ENCODE results near the gene BBX. TPM values are rescaled to one million over a fixed set of nuclear protein-coding genes. Genes with fewer than 3 reads are reported as not detected.

The BBX gene
- total RNA-seq, 1 donor from 2014 or later = 54.3 TPM

GRCh38 chr3:107854733-107855132 lies 332.0 kb downstream of the BBX start:
- no peak for DNase-seq (ENCODE audit: low spot score)
- Mint-ChIP-seq H3K27ac (ENCODE audit: unreplicated experiment) (no peak overlapping the region), H3K4me1 (ENCODE audit: unreplicated experiment) (peaks cover 12% of the 10 kb centered on the region), H3K9me3 (ENCODE audit: unreplicated experiment) (peaks cover 10% of the 10 kb centered on the region), H3K27me3 (ENCODE audit: unreplicated experiment) (peaks cover 2% of the 10 kb centered on the region), H3K36me3 (ENCODE audit: low read depth, unreplicated experiment) (peaks cover 3% of the 10 kb centered on the region), H3K4me3 (ENCODE audit: unreplicated experiment) (no peak overlapping the region)
- TF ChIP-seq CTCF (IDR thresholded peaks at IDR 0.05; ENCODE audit: unreplicated experiment) = no peak

GRCh38 chr3:107855710-107856109 lies 332.9 kb downstream of the BBX start:
- H3K27me3 Mint-ChIP-seq (ENCODE audit: unreplicated experiment) = no peaks in the 10 kb centered on the region
- DNase-seq (ENCODE audit: low spot score) = no peak
- TF ChIP-seq CTCF (IDR thresholded peaks at IDR 0.05; ENCODE audit: unreplicated experiment) = no peak
- H3K4me3 Mint-ChIP-seq (ENCODE audit: unreplicated experiment) = no peak overlapping the region
- H3K9me3 Mint-ChIP-seq (ENCODE audit: unreplicated experiment) = peaks cover 10% of the 10 kb centered on the region
- H3K4me1 Mint-ChIP-seq (ENCODE audit: unreplicated experiment) = peaks cover 7% of the 10 kb centered on the region
- H3K27ac Mint-ChIP-seq (ENCODE audit: unreplicated experiment) = peak overlapping the region; percentile 64
- H3K36me3 Mint-ChIP-seq (ENCODE audit: low read depth, unreplicated experiment) = peaks cover 3% of the 10 kb centered on the region

- Mint-ChIP-seq H3K27ac (ENCODE audit: unreplicated experiment) (no peak overlapping the region), H3K4me3 (ENCODE audit: unreplicated experiment) (no peak overlapping the region), H3K27me3 (ENCODE audit: unreplicated experiment) (no peaks in the 10 kb centered on the region), H3K9me3 (ENCODE audit: unreplicated experiment) (peaks cover 5% of the 10 kb centered on the region), H3K4me1 (ENCODE audit: unreplicated experiment) (peaks cover 16% of the 10 kb centered on the region), H3K36me3 (ENCODE audit: low read depth, unreplicated experiment) (peaks cover 3% of the 10 kb centered on the region)
- no peak for DNase-seq (ENCODE audit: low spot score)
- no peak for TF ChIP-seq CTCF (IDR thresholded peaks at IDR 0.05; ENCODE audit: unreplicated experiment)
Observed at GRCh38 chr3:107857854-107858253, 335.1 kb downstream of the BBX start.

- Mint-ChIP-seq H3K27ac (ENCODE audit: unreplicated experiment) (no peak overlapping the region), H3K36me3 (ENCODE audit: low read depth, unreplicated experiment) (peaks cover 3% of the 10 kb centered on the region), H3K4me3 (ENCODE audit: unreplicated experiment) (no peak overlapping the region), H3K4me1 (ENCODE audit: unreplicated experiment) (peaks cover 13% of the 10 kb centered on the region), H3K9me3 (ENCODE audit: unreplicated experiment) (no peaks in the 10 kb centered on the region), H3K27me3 (ENCODE audit: unreplicated experiment) (no peaks in the 10 kb centered on the region)
- TF ChIP-seq CTCF (IDR thresholded peaks at IDR 0.05; ENCODE audit: unreplicated experiment) = no peak
- DNase-seq (ENCODE audit: low spot score) = no peak
Observed at GRCh38 chr3:107858876-107859275, 336.1 kb downstream of the BBX start.

Other genes with a start within 250 kb of the BBX start
- not detected for gene CCDC54, start 145.5 kb upstream of the BBX start, total RNA-seq (ENCODE audit: unreplicated experiment)